ENCODE measurements around the gene LCE2C. TPM values are rescaled to one million over a fixed set of nuclear protein-coding genes. Genes with fewer than 3 reads are reported as not detected.

Gene LCE2C
- total RNA-seq, 1 experiment from 2014 or later = not detected

DNA sequence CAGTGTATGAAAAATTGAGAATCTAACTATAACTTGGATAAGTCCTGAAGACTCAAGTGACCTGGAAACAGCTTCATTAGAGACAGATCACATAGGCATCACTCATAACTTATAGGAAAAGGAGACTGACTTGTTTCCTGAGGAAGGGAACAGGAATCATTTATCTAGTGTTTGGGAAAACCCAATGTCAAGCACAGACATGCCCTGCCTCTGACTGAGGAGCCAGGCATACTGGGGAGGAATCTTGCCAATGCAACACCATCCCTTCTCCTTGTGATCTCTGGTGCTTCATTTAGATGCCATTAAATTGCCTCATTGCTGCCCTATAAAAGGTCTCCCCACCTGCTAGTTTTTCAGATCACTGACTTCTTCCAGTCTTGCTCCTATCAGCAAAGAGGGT lies 43.2 kb downstream of the LCE2C start:
- Mint-ChIP-seq H3K4me3 (ENCODE audit: unreplicated experiment) (no peak overlapping the region), H3K4me1 (ENCODE audit: low read depth, unreplicated experiment) (no peaks in the 10 kb centered on the region), H3K27me3 (ENCODE audit: insufficient read depth, unreplicated experiment) (peaks cover 21% of the 10 kb centered on the region), H3K36me3 (ENCODE audit: insufficient read depth, unreplicated experiment) (no peaks in the 10 kb centered on the region), H3K27ac (ENCODE audit: unreplicated experiment) (no peak overlapping the region), H3K9me3 (ENCODE audit: unreplicated experiment) (no peaks in the 10 kb centered on the region)
- Histone ChIP-seq H3K4me3 (ENCODE audit: low read depth, low read length) (no peak overlapping the region), H3K9me3 (no peaks in the 10 kb centered on the region), H3K36me3 (ENCODE audit: control insufficient read depth, insufficient read depth, low read length) (no peaks in the 10 kb centered on the region), H3K4me1 (no peaks in the 10 kb centered on the region), H3K27me3 (replicated peaks; ENCODE audit: control insufficient read depth, insufficient read depth, low read length) (peaks cover 2% of the 10 kb centered on the region; the same call in 1 of the 2 replicates)
- ChIA-PET CTCF (no interaction called here), POLR2A (no interaction called here)
- intact Hi-C loops (cut with micrococcal nuclease; ENCODE audit: unreplicated experiment) = no loop called here
- TF ChIP-seq, protein P1, sequence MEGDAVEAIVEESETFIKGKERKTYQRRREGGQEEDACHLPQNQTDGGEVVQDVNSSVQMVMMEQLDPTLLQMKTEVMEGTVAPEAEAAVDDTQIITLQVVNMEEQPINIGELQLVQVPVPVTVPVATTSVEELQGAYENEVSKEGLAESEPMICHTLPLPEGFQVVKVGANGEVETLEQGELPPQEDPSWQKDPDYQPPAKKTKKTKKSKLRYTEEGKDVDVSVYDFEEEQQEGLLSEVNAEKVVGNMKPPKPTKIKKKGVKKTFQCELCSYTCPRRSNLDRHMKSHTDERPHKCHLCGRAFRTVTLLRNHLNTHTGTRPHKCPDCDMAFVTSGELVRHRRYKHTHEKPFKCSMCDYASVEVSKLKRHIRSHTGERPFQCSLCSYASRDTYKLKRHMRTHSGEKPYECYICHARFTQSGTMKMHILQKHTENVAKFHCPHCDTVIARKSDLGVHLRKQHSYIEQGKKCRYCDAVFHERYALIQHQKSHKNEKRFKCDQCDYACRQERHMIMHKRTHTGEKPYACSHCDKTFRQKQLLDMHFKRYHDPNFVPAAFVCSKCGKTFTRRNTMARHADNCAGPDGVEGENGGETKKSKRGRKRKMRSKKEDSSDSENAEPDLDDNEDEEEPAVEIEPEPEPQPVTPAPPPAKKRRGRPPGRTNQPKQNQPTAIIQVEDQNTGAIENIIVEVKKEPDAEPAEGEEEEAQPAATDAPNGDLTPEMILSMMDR (IDR thresholded peaks at IDR 0.05; ENCODE audit: insufficient read depth in 1 of 2, low read depth in 1 of 2, low read length in 1 of 2, severe bottlenecking in 1 of 2, unreplicated experiment in 1 of 2) = no peak
- BruUV-seq (replicated peaks) = no TSS peak
- DNase-seq = no peak

DNA sequence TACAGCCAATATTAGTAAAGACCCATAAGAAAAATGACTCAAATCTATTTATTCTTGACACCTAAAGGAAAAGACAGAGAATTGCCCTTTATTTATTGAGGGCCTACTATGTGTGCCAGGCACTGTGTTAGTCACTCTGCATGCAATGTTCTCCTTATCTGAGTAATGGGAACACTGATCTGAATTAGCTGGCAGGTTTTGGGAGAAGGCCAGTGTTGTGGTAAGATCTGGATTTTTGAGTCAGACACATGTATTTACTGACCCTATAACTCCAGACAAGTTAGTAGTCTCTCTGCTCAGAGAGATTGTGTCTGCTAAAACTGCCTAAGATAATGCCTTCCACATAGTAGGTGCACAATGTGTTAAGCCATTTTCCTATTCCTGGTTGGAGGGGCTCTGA lies 50.2 kb downstream of the LCE2C start:
- Mint-ChIP-seq H3K36me3 (ENCODE audit: insufficient read depth, unreplicated experiment) (no peaks in the 10 kb centered on the region), H3K9me3 (ENCODE audit: unreplicated experiment) (no peaks in the 10 kb centered on the region), H3K27me3 (ENCODE audit: insufficient read depth, unreplicated experiment) (peaks cover 10% of the 10 kb centered on the region), H3K4me1 (ENCODE audit: low read depth, unreplicated experiment) (no peaks in the 10 kb centered on the region), H3K27ac (ENCODE audit: unreplicated experiment) (no peak overlapping the region), H3K4me3 (ENCODE audit: unreplicated experiment) (no peak overlapping the region)
- ChIA-PET POLR2A (no interaction called here), CTCF (no interaction called here)
- BruUV-seq (replicated peaks) = no TSS peak
- peaks cover 4% of the 10 kb centered on the region; the same call in 1 of the 2 replicates for H3K4me1 ChIP-seq
- DNase-seq = no peak
- peaks cover 2% of the 10 kb centered on the region; the same call in 1 of the 2 replicates for H3K27me3 ChIP-seq (replicated peaks; ENCODE audit: control insufficient read depth, insufficient read depth, low read length)
- TF ChIP-seq, protein P1 (IDR thresholded peaks at IDR 0.05; ENCODE audit: insufficient read depth in 1 of 2, low read depth in 1 of 2, low read length in 1 of 2, severe bottlenecking in 1 of 2, unreplicated experiment in 1 of 2) = no peak
- no peak overlapping the region for H3K4me3 ChIP-seq (ENCODE audit: low read depth, low read length)
- intact Hi-C loops (cut with micrococcal nuclease; ENCODE audit: unreplicated experiment) = no loop called here
- no peaks in the 10 kb centered on the region for H3K9me3 ChIP-seq
- H3K36me3 ChIP-seq (ENCODE audit: control insufficient read depth, insufficient read depth, low read length) = no peaks in the 10 kb centered on the region

Other genes starting within 250 kb of the LCE2C start
- not detected in 2 replicates for gene LCE5A, start 164.5 kb upstream of the LCE2C start, total RNA-seq (2022)
- gene CRCT1, start 160.8 kb upstream of the LCE2C start, total RNA-seq (2022) = not detected in 2 replicates
- not detected in 2 replicates for gene LCE3E, start 108.5 kb upstream of the LCE2C start, total RNA-seq (2022)
- gene LCE3D, start 94.8 kb upstream of the LCE2C start, total RNA-seq (2022) = not detected in 2 replicates
- gene LCE3C, start 75.0 kb upstream of the LCE2C start, total RNA-seq (2022) = not detected in 2 replicates
- gene LCE3B, start 61.5 kb upstream of the LCE2C start, total RNA-seq (2022) = not detected in 2 replicates
- gene LCE3A, start 52.2 kb upstream of the LCE2C start, total RNA-seq (2022) = not detected in 2 replicates
- not detected in 2 replicates for gene LCE2D, start 11.9 kb upstream of the LCE2C start, total RNA-seq (2022)
- not detected in 2 replicates for gene LCE2B, start 10.8 kb downstream of the LCE2C start, total RNA-seq (2022)
- not detected in 2 replicates for gene LCE2A, start 23.1 kb downstream of the LCE2C start, total RNA-seq (2022)
- not detected in 2 replicates for gene LCE4A, start 32.9 kb downstream of the LCE2C start, total RNA-seq (2022)
- not detected in 2 replicates for gene KPRP, start 82.7 kb downstream of the LCE2C start, total RNA-seq (2022)
- gene LCE1F, start 99.9 kb downstream of the LCE2C start, total RNA-seq (2022) = not detected in 2 replicates
- gene LCE1E, start 111.0 kb downstream of the LCE2C start, total RNA-seq (2022) = not detected in 2 replicates
- gene LCE1D, start 121.4 kb downstream of the LCE2C start, total RNA-seq (2022) = not detected in 2 replicates
- not detected in 2 replicates for gene LCE1C, start 131.4 kb downstream of the LCE2C start, total RNA-seq (2022)
- not detected in 2 replicates for gene LCE1B, start 136.7 kb downstream of the LCE2C start, total RNA-seq (2022)
- not detected in 2 replicates for gene LCE1A, start 152.2 kb downstream of the LCE2C start, total RNA-seq (2022)
- not detected in 2 replicates for gene LCE6A, start 167.6 kb downstream of the LCE2C start, total RNA-seq (2022)
- not detected in 2 replicates for gene LCE7A, start 184.7 kb downstream of the LCE2C start, total RNA-seq (2022)
- not detected in 2 replicates for gene SMCP, start 203.0 kb downstream of the LCE2C start, total RNA-seq (2022)
- not detected in 2 replicates for gene IVL, start 233.3 kb downstream of the LCE2C start, total RNA-seq (2022)

Measured in Caco-2 (cell line).